ENCODE data around the gene ROM1.

DNA sequence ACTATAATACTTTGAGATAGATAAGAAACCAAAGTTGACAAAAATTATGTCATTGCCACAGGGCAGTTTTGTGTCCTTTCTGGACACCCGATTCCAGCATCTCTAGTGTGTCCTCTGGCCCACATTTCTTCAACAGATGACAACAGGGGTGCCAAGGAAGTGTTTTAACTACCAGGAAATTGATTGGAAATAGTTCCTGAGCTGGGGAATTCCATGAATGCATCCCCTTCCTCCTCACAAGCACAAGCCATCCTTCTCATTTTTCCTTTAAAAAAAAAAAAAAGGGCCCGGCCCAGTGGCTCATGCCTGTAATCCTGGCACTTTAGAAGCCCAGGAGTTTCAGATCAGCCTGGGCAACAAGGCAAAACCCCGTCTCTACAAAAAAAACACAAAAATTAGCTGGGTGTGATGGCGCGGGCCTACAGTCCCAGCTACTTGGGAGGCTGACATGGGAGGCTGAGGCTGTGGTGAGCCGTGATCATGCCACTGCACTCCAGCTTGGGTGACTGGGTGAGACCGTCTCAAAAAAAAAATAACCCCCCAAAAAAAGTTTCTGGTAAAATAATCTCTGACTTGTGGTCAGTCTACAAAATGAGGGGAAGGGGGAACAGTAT lies 9.5 kb downstream of the ROM1 start:
- no peak for TF ChIP-seq POLR2A (IDR thresholded peaks at IDR 0.05; ENCODE audit: extremely low read depth, insufficient read length)
- TF ChIP-seq, protein P1, sequence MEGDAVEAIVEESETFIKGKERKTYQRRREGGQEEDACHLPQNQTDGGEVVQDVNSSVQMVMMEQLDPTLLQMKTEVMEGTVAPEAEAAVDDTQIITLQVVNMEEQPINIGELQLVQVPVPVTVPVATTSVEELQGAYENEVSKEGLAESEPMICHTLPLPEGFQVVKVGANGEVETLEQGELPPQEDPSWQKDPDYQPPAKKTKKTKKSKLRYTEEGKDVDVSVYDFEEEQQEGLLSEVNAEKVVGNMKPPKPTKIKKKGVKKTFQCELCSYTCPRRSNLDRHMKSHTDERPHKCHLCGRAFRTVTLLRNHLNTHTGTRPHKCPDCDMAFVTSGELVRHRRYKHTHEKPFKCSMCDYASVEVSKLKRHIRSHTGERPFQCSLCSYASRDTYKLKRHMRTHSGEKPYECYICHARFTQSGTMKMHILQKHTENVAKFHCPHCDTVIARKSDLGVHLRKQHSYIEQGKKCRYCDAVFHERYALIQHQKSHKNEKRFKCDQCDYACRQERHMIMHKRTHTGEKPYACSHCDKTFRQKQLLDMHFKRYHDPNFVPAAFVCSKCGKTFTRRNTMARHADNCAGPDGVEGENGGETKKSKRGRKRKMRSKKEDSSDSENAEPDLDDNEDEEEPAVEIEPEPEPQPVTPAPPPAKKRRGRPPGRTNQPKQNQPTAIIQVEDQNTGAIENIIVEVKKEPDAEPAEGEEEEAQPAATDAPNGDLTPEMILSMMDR (IDR thresholded peaks at IDR 0.05; ENCODE audit: low read depth, low read length) = no peak

All from NB4 (cell line).